Occipital lobe (tissue), 2 donors: Measurements from ENCODE around the gene MRPL28. TPM values are rescaled to one million over a fixed set of nuclear protein-coding genes. Genes with fewer than 3 reads are reported as not detected.
"Not testable (repeated sequence)": the region's sequence is repeated elsewhere in the genome, so short reads cannot be mapped to it uniquely, and the experiment has no call there.

Source experiments
- DNase-seq: peaks from one replicate; lab custom pipeline; 2025; lab: John Stamatoyannopoulos, UW
- total RNA-seq: library from RNA; depleted of rRNA; stranded (reverse); fragments of >200 nt; gene quantifications from one replicate; pipeline ENCODE4 v1.2.3, GENCODE V29; 2014

The MRPL28 gene
- total RNA-seq, 1 donor from 2014 or later: 28.1 TPM

DNA sequence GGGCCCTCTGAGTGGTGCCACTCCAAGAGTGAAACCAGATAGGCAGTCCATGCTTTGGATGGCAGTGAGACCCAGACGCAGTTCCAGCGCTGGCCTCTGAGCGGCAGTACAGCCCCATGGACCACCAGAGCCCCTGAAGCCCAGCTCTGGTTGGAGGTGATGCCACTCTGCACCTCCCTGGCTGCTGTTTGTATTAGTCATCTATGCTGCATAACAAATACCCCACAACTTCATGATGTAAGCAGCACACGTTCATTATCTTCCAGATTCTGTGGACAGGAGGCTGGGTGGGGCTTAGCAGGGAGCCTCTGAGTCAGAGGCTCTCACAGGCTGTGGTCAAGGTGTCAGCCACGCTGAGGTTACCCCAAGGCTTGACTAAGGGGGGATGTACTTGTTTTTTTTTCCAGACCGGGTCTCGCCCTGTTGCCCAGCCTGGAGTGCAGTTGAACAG lies 21.6 kb upstream of the MRPL28 start:
- no peak for DNase-seq

DNA sequence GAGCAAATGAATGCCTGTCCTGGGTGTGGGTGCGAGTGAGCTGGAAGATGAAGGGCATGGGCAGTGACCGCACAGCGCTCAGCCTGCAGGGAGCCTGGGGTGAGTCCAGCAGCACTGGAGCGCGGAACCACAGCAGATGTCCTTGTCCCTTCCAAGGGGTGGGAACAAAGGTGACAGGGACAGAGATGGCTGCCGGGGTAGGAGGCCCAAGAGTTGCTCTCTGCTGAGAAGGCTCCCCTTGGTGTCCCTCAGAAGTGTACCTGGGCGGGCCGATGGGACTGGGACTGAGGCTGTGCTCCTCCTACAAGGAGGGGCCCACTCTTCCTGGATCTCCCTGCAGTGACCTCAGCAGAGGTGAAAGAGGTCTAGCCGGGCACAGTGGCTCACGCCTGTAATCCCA lies 19.0 kb upstream of the MRPL28 start:
- no peak for DNase-seq

GRCh38 chr16:387761-388666 lies 17.7 kb upstream of the MRPL28 start:
- DNase-seq: not testable (repeated sequence)

DNA sequence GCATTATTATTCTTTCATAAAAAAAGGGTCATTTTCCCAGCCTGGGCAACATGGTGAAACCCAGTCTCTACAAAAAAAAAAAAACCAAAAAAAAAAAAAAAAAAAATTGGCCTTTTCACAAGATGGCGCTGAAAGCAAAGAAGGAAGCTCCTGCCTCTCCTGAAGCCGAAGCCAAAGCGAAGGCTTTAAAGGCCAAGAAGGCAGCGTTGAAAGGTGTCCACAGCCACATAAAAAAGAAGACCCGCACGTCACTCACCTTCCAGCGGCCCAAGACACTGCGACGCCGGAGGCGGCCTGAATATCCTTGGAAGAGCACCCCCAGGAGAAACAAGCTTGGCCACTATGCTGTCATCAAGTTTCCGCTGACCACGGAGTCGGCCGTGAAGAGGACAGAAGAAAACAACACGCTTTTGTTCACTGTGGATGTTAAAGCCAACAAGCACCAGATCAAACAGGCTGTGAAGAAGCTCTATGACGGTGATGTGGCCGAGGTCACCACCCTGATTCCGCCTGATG lies 16.4 kb upstream of the MRPL28 start:
- no peak for DNase-seq

DNA sequence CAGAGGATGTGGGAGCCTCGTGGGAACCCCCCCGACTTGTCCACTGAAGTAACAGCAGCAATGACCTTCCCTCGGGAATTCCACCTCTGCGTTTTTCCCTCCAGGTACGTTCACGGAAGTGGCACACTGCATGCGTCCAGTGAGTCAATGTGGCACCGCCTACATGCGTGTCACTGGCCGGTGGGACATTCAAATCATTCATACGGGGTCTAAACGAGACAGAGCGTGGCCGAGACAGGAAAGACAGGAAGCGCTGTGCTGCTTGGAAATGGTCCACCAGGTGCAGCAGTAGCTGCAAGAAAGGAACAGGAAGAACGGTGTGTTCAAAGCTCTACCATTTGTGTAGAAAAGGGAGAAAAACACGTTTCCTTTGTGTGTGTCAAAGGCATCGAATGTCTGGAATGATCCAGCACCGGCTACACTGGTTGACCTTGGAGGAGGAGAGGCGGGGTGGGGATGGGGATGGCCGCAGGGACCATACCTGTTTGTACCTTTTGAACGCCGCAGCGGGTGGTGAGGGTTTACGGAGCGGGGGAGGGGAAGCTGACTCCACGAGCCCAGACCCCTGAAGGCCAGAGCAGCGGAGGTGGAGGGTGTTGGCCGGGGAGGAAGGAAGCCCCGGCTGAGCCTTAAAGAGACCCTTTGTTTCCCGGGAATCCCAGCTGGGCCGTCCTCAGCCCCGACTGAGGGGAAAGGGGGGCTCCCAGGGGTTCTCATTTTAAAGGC lies 13.2 kb upstream of the MRPL28 start:
- no peak for DNase-seq

DNA sequence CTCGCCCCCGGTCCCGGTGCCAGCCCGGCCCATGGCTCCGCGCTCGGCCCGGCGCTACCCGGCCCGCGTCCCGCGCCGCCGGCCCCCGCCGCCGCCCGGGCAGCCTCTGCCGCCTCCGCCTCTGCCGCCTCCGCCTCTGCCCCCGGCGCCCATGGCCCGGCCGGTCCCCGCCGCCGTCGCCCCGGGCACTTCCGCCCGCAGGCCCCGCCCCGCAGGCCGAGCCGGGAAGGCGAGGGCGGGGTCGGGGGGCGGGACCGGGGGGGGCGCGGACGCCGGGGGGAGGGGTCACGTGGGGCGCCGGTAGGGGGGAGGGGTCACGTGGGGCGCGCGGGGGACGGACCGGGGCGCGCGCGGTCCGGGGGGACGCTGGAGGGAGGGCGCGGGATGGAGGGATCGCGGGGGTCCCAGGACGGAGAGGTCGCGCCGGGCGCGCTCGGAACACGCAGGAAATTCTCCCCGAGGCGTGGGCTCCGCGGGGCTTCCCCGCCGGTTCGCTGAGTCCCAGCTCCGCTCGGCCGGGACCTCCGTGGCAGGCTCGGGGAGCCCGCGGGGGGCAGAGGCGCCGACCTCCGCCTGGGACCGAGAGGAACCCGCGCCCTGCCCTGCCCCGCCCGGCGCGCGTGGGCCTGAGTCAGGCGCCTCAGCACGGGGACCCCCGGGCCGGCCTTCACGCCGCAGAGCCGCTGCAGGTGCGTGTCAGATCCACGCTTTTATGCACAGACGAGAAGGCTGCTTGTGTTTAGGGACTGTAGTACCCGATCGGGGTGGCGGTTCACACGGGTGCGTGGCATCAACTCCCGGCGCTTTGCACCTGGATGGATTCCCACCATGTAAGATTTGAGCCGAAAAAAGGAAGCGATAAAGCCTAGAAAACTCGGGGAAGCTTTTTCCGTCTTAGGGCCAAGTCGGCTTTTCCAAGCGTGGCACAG lies 11.7 kb upstream of the MRPL28 start, which contains the start of gene PGAP6:
Gene PGAP6, minus strand, starts transcription at position 190 of the 929 bp plus-strand sequence. Its CDS starts 157 bp downstream, at position 33.
- DNase-seq: peak; percentile 43

DNA sequence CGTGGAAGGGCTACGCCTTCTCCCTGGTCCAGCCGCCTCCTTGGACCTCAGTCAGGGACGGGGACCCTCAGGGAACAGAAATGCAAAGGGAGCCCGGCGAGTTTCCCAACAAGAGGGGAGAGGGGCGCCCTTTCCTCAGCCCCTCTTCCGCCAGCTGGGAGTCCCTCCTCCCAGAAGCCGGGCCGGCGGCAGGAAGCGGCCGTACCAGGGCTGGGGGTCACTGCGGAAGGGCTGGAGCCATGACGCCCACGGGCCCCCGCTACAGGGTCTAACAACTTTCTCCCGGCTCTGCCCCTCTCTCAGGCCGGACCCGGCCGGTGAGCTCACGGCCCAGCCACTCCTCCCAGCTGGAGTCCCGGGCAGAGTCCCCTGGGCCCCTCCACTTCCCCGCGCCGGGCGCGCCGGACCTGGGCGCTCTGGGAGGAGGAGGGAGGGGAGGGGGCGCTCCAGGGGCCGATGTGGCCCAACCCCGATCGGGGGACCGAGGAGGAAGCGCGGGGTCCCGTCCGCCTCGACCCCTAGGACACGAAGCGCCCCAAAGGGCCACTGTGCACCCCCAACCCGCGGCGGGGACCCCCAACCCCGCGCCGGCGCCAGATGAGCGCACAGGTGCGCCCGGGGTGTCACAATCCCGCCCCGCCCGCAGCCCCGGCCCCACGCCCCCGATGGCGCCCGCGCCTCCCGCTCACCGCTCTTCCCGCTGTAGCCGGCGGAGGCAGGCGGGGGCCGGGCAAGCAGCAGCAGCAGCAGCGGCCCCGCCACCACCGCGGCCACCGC lies 10.9 kb upstream of the MRPL28 start:
- no peak for DNase-seq

DNA sequence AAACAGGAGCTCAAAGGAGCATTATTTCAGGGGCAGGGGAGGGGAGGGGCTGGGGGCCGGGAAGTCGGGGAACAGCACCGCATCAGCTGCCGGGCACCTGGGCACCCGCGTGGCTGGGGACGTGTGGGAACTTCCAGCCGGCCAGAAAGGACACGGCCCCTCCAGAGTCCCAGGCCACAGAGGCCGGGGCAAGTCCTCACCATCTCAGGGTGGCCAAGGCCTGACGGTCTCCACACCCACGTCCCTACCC lies 10.3 kb upstream of the MRPL28 start:
- DNase-seq: no peak

GRCh38 chr16:379961-380761 lies 9.8 kb upstream of the MRPL28 start:
- no peak for DNase-seq

DNA sequence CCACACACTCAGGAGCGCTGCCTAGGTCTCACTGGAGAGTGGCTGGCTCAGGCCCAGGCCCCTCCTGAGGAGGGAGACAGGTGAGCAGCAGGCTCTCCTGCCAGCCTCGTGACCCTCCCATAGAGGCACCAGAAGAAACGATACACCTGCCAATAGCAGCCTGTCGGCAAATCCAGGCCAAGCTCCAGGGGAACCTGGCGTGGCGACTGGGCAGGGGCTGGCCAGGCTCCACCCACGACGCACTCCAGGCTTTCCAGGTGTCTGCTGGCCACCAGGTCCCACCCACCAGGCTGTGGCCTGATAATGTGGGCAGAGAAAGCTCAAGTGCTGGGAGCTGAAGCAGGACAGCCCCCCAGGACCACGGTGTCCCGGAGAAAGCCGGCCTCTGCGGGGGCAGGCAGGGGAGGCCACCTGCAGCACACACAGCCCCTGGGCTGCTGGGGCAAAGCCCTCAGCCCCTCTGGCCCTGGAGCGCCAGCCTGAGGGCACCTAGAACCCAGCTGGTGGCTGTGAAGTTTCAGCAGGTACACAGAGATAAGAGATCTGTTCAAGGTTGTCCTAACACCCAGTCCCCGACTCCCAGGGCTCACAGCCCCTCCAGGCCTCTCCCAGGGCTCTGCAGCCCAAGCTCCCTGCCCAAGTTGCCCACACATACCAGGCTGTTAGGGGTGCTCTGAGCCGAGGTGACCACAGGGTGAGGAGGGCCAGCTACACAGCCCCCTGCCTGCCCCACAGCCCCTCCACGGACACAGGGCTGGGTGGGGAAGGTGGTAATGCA lies 9.0 kb upstream of the MRPL28 start:
- no peak for DNase-seq

- no peak for DNase-seq
These were observed 8.5 kb upstream of the MRPL28 start for GRCh38 chr16:378821-379182.

DNA sequence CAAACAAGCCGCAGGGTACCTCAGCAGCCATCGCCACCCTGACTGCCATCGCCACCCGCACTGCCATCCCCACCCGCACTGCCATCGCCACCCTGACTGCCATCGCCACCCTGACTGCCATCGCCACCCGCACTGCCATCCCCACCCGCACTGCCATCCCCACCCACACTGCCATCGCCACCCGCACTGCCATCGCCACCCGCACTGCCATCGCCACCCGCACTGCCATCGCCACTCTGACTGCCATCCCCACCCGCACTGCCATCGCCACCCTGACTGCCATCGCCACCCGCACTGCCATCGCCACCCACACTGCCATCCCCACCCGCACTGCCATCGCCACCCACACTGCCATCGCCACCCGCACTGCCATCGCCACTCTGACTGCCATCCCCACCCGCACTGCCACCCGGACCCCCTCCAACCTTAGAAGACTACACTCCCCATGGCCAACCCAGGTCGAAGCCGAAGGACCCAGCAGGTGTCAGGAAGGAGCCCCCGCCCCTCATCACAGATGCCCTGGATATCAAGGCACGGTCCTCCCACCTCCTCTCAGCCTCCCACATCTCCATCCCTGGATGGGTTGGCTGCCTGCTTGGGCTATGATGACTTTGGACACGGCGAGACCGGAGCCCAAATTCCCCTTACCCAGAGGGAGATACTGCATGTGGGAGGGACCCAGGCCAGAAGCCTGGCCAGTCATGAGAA lies 7.9 kb upstream of the MRPL28 start:
- DNase-seq: not testable (repeated sequence)

DNA sequence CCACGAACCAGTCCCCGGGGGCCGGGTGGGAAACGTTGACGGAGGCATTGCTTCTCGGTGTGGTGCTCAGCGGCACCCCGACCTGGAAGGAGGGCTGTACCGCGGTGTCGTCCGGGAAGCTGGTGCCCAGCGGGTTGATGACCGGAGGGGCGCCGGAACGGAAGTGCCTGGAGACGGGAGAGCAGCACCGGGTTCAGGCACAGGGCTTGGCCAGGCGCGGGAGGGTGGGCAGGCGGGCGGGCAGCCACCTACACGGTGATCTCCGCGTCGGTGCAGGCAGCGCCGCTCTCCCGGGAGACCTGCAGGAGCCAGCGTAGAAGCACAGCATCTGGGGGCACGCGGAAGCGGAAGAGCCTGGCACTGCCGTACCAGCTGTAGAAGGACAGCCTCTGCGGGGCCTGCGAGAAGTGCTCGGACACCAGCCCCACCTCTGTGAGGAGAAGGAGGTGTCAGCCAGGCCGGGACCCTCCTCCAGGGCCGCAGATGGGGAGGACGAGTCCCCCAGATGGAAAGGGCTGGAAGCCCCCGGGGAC lies 7.1 kb upstream of the MRPL28 start:
- no peak for DNase-seq

- DNase-seq: no peak
These were observed 6.6 kb upstream of the MRPL28 start for GRCh38 chr16:376817-377418.

DNA sequence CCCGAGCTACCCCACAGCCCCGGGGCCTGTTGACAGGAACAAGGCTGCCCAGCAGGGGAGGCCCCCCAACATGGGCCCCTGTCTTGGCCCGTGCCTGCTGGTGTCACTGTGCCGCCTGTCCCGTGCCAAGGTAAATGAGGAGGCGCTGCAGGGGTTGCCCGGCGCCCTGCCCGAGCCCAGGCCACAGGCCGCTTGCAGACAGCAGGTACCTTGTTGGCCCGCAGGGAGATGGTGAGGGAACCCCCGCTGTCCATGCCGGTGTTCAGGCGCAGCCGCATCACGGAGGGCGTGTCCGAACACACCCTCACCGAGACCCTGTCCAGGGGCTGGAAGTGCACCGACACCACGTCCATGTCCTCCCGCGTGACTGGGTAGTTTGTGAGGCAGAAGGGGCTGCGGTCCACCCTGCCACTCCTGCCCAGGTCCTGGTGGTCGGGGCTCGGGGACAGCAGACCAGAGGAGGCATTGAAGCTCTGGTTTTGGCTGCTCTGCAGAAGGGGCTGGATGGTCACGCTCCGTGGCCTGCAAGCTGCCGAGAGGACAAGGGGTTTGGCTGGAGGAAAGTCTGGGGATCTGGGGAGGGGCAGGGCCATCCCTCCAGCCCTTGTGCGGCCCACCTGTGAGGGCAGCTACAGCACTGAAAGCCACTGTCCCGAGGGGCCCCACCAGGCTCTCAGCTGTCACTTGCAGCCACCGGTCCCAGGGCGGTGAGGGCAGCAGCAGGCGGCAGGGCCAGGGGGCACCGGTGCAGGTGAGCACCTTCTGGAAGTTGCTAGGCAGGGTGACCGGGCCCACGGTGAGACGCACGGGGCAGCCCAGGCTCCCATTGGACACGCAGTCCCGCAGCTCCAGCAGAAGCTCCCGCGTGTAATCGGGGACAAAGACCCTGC lies 5.8 kb upstream of the MRPL28 start:
- no peak for DNase-seq

DNA sequence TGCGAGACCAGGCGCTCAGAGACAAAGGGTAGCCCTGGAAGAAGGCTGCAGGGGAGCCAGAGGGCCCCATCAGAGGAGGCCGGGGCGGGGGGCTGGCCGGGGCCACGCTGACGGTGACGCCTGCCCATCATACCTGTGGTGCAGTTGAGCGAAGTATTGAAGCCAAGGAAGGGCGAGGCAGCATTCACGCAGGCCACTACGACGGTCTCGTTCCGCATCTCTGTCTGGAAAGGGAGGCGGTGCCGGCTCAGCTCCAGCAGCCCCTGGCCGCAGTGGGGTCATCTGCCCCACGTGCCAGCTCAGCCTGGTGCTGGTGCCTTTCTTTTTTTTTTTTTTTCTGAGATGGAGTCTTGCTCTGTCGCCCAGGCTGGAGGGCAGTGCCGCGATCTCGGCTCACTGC lies 4.9 kb upstream of the MRPL28 start:
- no peak for DNase-seq

GRCh38 chr16:374616-374926 lies 4.2 kb upstream of the MRPL28 start:
- DNase-seq: no peak
